ENCODE data around the gene PCYT1A. TPM values are rescaled to one million over a fixed set of nuclear protein-coding genes. Genes with fewer than 3 reads are reported as not detected.
"Not testable (repeated sequence)": the region's sequence is repeated elsewhere in the genome, so short reads cannot be mapped to it uniquely, and the experiment has no call there.

The PCYT1A gene
- total and polyA plus RNA-seq, 3 experiments from 2014 or later: 20.0 to 61.0 (median 60.1) TPM

DNA sequence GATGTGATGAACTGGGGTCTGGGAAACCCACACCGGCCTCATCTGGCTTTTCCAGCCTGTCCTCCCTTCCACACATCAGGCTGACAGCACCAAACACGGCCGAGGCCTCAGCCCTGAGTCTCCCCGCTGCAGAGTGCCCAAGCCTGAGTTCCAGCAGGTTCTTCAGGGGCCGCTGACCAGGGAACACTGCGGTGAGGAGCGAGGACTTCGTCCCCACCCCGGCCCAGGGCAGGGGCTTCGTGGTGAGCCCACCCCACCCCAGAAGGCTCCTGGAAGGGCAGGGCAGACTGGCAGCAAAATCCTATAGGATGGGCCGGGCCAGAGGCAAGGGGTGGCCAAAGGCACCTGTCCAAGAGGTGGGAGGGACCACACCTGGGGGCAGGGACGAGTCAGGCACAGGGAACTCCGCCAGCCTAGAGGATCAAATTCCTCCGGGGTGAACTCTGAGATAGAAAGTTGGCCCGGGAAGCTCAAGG is 71.4 kb downstream of the PCYT1A start, which contains the start of gene SLC51A:
Gene SLC51A (plus strand): TSS at position 446 of the 476 bp plus-strand sequence. CDS start 179 bp downstream, outside the sequence.
- Mint-ChIP-seq H3K4me1 (peaks cover 9 to 13% (median 12%) of the 10 kb centered on the region in 3 donors), H3K9me3 (no peaks in the 10 kb centered on the region), H3K4me3 (peak within 1 kb of the TSS in 4 of 7 donors; percentile 28 to 48 (median 32)), H3K27ac (peak within 1 kb of the TSS in 2 of 8 donors; percentile 38 to 63), H3K36me3 (no peaks in the 10 kb centered on the region), H3K27me3 (no peaks in the 10 kb centered on the region)
- H3K36me3 ChIP-seq (ENCODE audit: insufficient read depth, low read length): no peaks in the 10 kb centered on the region
- H3K9me3 ChIP-seq (ENCODE audit: low read length): no peaks in the 10 kb centered on the region
- DNase-seq: peak in 1 of 5 donors; percentile 44
- H3K27me3 ChIP-seq (ENCODE audit: insufficient read depth, low read length, poor library complexity, severe bottlenecking): no peaks in the 10 kb centered on the region
- no peak within 1 kb of the TSS for H3K4me3 ChIP-seq (ENCODE audit: low read length)
- ChIA-PET CTCF (no interaction called here), POLR2A (no interaction called here)
- no peak within 1 kb of the TSS for H3K27ac ChIP-seq (ENCODE audit: low read depth, low read length)
- H3K4me1 ChIP-seq (ENCODE audit: insufficient read depth, low read length): peaks cover 16% of the 10 kb centered on the region

DNA sequence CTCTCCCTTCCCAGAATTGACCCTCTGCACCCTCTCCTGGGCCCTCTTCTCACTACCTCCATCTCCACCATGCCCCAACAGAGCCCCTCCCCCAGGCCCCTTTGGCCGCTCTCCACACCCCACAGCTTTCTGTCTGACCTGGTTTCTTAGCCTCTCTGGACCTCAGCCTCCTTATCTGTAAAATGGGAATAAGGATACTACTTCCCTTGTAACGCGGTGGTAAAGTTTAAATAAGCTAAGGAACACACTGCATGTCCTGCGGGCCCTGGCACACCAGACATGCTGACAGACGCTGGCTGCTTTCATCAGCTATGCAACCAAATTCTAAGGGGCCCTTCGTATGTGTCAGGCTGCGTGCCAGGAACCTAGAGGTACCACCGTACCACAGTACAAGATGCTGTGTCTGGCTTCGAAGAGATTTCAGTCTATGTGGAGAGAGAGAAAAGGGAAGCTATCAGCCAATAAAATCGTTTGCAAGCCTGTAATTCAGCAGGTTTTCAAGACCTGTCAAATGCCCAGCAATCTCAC is 72.0 kb downstream of the PCYT1A start:
- no peak for DNase-seq
- no peaks in the 10 kb centered on the region for H3K27me3 Mint-ChIP-seq
- peak overlapping the region in 1 of 7 donors; percentile 48 for H3K4me3 Mint-ChIP-seq
- POLR2A ChIA-PET: no interaction called here
- Histone ChIP-seq H3K27ac (ENCODE audit: low read depth, low read length) (no peak overlapping the region), H3K4me1 (ENCODE audit: insufficient read depth, low read length) (peaks cover 16% of the 10 kb centered on the region), H3K4me3 (ENCODE audit: low read length) (no peak overlapping the region), H3K27me3 (ENCODE audit: insufficient read depth, low read length, poor library complexity, severe bottlenecking) (no peaks in the 10 kb centered on the region), H3K36me3 (ENCODE audit: insufficient read depth, low read length) (no peaks in the 10 kb centered on the region), H3K9me3 (ENCODE audit: low read length) (no peaks in the 10 kb centered on the region)
- H3K27ac Mint-ChIP-seq: peak overlapping the region in 2 of 8 donors; percentile 38 to 63
- H3K36me3 Mint-ChIP-seq: no peaks in the 10 kb centered on the region
- CTCF ChIA-PET: no interaction called here
- H3K9me3 Mint-ChIP-seq: no peaks in the 10 kb centered on the region
- peaks cover 9 to 13% (median 12%) of the 10 kb centered on the region in 3 donors for H3K4me1 Mint-ChIP-seq

DNA sequence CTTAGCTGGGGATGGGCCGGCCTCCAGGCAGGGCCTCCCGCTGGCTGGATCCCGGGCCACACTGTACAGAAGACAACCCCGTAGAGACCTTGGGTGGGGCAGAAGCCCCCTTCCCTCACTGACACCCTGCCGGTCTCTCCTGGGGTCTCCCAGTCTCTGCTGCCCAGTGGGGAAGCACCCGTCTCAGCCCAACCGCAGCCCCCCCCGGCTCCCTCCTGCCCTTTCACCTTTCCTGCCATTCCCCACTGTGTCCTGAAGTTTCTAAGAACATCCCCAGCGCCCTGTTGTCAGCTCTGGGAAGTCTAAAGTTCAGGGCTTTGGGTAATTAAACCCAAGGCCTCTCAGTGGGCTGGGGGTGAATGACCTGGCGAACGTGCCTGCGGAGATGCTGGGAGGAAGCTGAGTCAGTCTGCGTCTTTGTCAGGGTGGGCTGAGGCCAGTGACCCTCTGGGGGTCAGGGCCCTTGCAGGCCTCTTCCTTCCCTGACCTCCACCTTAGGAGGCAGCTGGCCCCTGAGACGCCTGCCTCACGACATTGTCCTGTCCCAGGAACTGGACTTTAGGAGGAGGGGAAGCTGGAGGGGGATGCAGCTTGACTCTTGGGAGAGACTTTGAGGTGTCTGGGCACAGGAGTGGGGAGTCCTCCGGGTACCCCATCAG is 72.6 kb downstream of the PCYT1A start:
- DNase-seq: peak in 1 of 5 donors; percentile 26

DNA sequence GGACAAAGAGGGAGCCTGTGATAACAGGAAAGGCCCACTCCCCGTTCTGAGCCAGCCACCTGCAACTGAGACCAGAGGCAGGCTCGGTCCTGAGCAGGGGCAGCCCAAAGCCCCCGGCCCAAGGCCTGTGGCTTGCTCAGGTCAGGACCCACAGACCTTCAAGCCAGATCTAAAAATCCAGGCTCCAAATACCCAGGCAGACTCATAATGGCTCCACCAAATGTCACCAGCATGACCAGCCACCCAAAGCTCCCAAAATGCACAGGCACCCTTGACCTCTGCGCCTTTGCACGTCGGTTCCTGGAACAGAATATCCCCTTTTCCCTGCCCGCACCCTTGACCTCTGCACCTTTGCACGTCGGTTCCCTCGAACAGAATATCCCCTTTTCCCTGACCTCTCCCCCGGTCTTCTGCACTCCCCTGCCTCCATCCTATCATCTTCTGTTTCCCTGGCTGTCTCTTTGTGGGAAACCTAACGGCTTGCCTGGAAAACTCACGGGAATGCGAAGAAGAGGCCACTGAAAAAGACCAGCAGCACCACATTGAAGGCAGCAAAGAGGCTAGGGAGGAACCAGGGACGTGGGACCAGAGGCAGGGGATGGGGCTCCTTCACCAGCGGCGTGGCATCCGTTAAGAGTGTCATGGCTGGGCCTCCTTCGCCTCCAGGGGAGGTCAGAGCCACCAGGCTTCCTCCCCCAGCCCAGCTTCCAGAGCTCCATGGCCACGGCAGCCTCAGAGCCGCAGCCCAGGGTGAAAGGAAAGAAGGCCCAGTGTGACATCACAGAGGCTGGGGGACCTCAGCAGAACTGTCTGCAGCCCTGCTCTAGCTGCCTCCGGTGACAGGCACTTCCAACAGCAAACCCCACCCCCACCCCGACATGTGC is 76.6 kb downstream of the PCYT1A start, which contains the start of gene ZDHHC19:
Gene ZDHHC19 (minus strand): TSS at position 728 of the 884 bp plus-strand sequence. CDS start 85 bp downstream, at position 643.
- no peaks in the 10 kb centered on the region for H3K27me3 Mint-ChIP-seq
- H3K9me3 Mint-ChIP-seq: no peaks in the 10 kb centered on the region
- H3K27ac ChIP-seq (ENCODE audit: low read depth, low read length): no peak within 1 kb of the TSS
- H3K4me3 Mint-ChIP-seq: peak within 1 kb of the TSS in 2 of 7 donors; percentile 37 to 63
- peaks cover 5 to 15% (median 5%) of the 10 kb centered on the region in 3 donors for H3K4me1 Mint-ChIP-seq
- ChIA-PET CTCF (no interaction called here), POLR2A (no interaction called here)
- no peaks in the 10 kb centered on the region for H3K9me3 ChIP-seq (ENCODE audit: low read length)
- H3K36me3 Mint-ChIP-seq: no peaks in the 10 kb centered on the region
- peaks cover 9% of the 10 kb centered on the region for H3K4me1 ChIP-seq (ENCODE audit: insufficient read depth, low read length)
- peak within 1 kb of the TSS in 2 of 8 donors; percentile 14 to 23 for H3K27ac Mint-ChIP-seq
- H3K27me3 ChIP-seq (ENCODE audit: insufficient read depth, low read length, poor library complexity, severe bottlenecking): no peaks in the 10 kb centered on the region
- no peak within 1 kb of the TSS for H3K4me3 ChIP-seq (ENCODE audit: low read length)
- no peak for DNase-seq
- no peaks in the 10 kb centered on the region for H3K36me3 ChIP-seq (ENCODE audit: insufficient read depth, low read length)

More for the DNA sequence above, 72.6 kb downstream of the PCYT1A start:
- Histone ChIP-seq H3K4me3 (ENCODE audit: low read length) (no peak overlapping the region), H3K27ac (ENCODE audit: low read depth, low read length) (no peak overlapping the region), H3K4me1 (ENCODE audit: insufficient read depth, low read length) (peaks cover 15% of the 10 kb centered on the region), H3K9me3 (ENCODE audit: low read length) (no peaks in the 10 kb centered on the region), H3K36me3 (ENCODE audit: insufficient read depth, low read length) (no peaks in the 10 kb centered on the region), H3K27me3 (ENCODE audit: insufficient read depth, low read length, poor library complexity, severe bottlenecking) (no peaks in the 10 kb centered on the region)
- no peaks in the 10 kb centered on the region for H3K9me3 Mint-ChIP-seq
- no peaks in the 10 kb centered on the region for H3K27me3 Mint-ChIP-seq
- no peaks in the 10 kb centered on the region for H3K36me3 Mint-ChIP-seq
- ChIA-PET CTCF (no interaction called here), POLR2A (interaction anchor here (0.7 kb wide), 1 partner anchor 23 kb away, joined by 3 read pairs; no protein-coding TSS in a partner anchor)
- H3K27ac Mint-ChIP-seq: no peak overlapping the region
- no peak overlapping the region for H3K4me3 Mint-ChIP-seq
- H3K4me1 Mint-ChIP-seq: peaks cover 9 to 12% (median 11%) of the 10 kb centered on the region in 3 donors

DNA sequence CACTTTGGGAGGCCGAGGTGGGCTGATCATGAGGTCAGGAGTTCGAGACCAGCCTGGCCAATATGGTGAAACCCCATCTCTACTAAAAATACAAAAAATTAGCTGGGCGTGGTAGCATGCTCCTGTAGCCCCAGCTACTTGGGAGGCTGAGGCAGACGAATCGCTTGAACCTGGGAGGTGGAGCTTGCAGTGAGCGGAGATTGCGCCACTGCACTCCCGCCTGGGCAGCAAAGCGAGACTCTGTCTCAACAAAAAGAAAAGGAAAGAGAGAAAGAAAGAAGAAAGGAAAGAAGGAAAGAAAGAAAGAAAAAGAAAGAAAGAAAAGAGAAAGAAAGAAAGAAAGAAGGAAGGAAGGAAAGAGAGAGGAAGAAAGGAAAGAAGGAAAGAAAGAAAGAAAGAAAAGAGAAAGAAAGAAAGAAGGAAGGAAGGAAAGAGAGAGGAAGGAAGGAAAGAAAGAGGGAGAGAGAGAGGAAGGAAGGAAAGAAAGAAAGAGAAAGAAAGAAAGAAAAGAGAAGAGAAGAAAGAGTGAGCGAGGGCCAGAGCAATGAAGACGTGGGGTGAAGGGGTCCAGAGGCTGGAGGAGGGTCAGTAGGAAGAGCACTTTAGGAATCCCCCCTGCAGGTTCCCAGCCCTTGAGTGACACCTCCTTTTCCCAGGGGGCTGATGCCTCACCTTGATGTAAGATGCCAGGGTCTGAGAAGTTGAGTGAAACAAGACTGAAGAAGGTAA is 77.4 kb downstream of the PCYT1A start:
- H3K4me1 Mint-ChIP-seq: peaks cover 8 to 19% (median 8%) of the 10 kb centered on the region in 3 donors
- H3K4me3 ChIP-seq (ENCODE audit: low read length); CTCF ChIA-PET; POLR2A ChIA-PET; H3K27ac ChIP-seq (ENCODE audit: low read depth, low read length); H3K36me3 ChIP-seq (ENCODE audit: insufficient read depth, low read length); H3K27me3 ChIP-seq (ENCODE audit: insufficient read depth, low read length, poor library complexity, severe bottlenecking); H3K9me3 Mint-ChIP-seq; H3K4me1 ChIP-seq (ENCODE audit: insufficient read depth, low read length); H3K9me3 ChIP-seq (ENCODE audit: low read length); H3K36me3 Mint-ChIP-seq; H3K27me3 Mint-ChIP-seq; DNase-seq; H3K27ac Mint-ChIP-seq: not testable (repeated sequence)
- peak overlapping the region in 1 of 7 donors; percentile 37 for H3K4me3 Mint-ChIP-seq

- H3K4me1 ChIP-seq (ENCODE audit: insufficient read depth, low read length): peaks cover 9% of the 10 kb centered on the region
- Mint-ChIP-seq H3K4me3 (peak overlapping the region in 6 of 7 donors; percentile 49 to 85 (median 70)), H3K27ac (peak overlapping the region in 1 of 8 donors; percentile 24), H3K9me3 (no peaks in the 10 kb centered on the region), H3K27me3 (no peaks in the 10 kb centered on the region), H3K4me1 (peaks cover 9 to 19% (median 10%) of the 10 kb centered on the region in 3 donors), H3K36me3 (no peaks in the 10 kb centered on the region)
- H3K27ac ChIP-seq (ENCODE audit: low read depth, low read length): no peak overlapping the region
- peak in 1 of 5 donors; percentile 49 for DNase-seq
- ChIA-PET CTCF (no interaction called here), POLR2A (no interaction called here)
- H3K27me3 ChIP-seq (ENCODE audit: insufficient read depth, low read length, poor library complexity, severe bottlenecking): no peaks in the 10 kb centered on the region
- no peaks in the 10 kb centered on the region for H3K9me3 ChIP-seq (ENCODE audit: low read length)
- no peak overlapping the region for H3K4me3 ChIP-seq (ENCODE audit: low read length)
- H3K36me3 ChIP-seq (ENCODE audit: insufficient read depth, low read length): no peaks in the 10 kb centered on the region
Measured at GRCh38 chr3:196208942-196209695, 78.4 kb downstream of the PCYT1A start.

Data from CD8-positive, alpha-beta memory T cell (primary cell).